Activated naive CD8-positive, alpha-beta T cell treated with anti-CD3 and anti-CD28 coated beads, Interleukin-2, amount 10 ng/mL, durations not matched to agents 7 days and 5 days (primary cell): ENCODE measurements around the gene MRTFB. TPM values are rescaled to one million over a fixed set of nuclear protein-coding genes. Genes with fewer than 3 reads are reported as not detected.
A peak's percentile ranks its signal among the peaks of the same experiment; 100 is the strongest.
"Not testable (repeated sequence)": the region's sequence is repeated elsewhere in the genome, so short reads cannot be mapped to it uniquely, and the experiment has no call there.

Experiments used
- ATAC-seq: fragments of 150-1000 bp; cut with Tn5 transposase; one replicate; pipeline ENCODE4 v1.10.0; 2021; ENCODE audit warnings: low read depth, moderate library complexity
- POLR2A ChIA-PET: fragments of 350-600 bp; sonication (Branson Sonifier 250); formaldehyde crosslinking; loops from one replicate; lab custom pipeline; 2021; ENCODE audit warnings: antibody characterized with exemption; lab: Charles Lee
- DNase-seq: peaks from one replicate; pipeline ENCODE4 v3.0.0; 2021
- H3K27ac Mint-ChIP-seq: one replicate; pipeline ENCODE4 v1.8.0; 2022; ENCODE audit warnings: mild to moderate bottlenecking, mixed read lengths
- H3K27me3 Mint-ChIP-seq: one replicate; pipeline ENCODE4 v1.8.0; 2022; ENCODE audit warnings: mild to moderate bottlenecking, moderate library complexity, mixed read lengths
- H3K36me3 Mint-ChIP-seq: one replicate; pipeline ENCODE4 v1.8.0; 2021; ENCODE audit warnings: mild to moderate bottlenecking, mixed read lengths
- H3K4me1 Mint-ChIP-seq: one replicate; pipeline ENCODE4 v1.8.0; 2021; ENCODE audit warnings: mixed read lengths
- H3K4me3 Mint-ChIP-seq: one replicate; pipeline ENCODE4 v1.8.0; 2022; ENCODE audit warnings: mild to moderate bottlenecking, moderate library complexity, mixed read lengths
- H3K9me3 Mint-ChIP-seq: one replicate; pipeline ENCODE4 v1.8.0; 2021; ENCODE audit warnings: mixed read lengths
- total RNA-seq, 2 experiments: library from RNA; stranded (reverse); gene quantifications; one replicate each; pipeline ENCODE4 v1.2.3, GENCODE V29; 2021

The MRTFB gene
- total RNA-seq, 2 experiments from 2014 or later, result 14.1 to 16.2 TPM

- Mint-ChIP-seq H3K4me3 (no peak overlapping the region), H3K27ac (no peak overlapping the region)
Observed at GRCh38 chr16:14179116-14179515, 108.0 kb downstream of the MRTFB start.

DNA sequence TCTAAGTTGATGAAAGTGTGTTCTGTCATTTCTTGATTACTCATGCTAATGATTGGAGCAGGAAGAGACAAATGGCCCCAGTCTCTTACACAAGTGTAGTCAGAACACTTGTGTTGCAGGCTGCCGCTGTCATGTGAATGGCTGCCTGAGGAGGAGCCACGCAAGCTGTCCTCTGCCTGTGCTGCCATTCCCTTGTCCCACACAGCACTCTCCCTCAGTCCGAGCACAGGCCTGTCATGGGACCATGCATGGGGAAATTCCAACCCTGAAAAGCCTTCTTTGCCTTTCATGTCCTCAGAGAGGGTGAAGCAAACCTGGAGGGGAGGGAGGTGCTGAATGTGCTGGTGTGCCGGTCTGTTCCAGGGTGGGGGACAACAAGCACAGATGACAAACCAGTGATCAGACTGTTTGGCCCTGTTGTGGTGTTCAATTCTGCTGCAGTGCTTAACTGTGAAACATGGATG is 109.4 kb downstream of the MRTFB start:
- POLR2A ChIA-PET, result no interaction called here
- no peaks in the 10 kb centered on the region for H3K27me3 Mint-ChIP-seq
- H3K4me3 Mint-ChIP-seq, result no peak overlapping the region

More at GRCh38 chr16:14179116-14179515, 108.0 kb downstream of the MRTFB start:
- Mint-ChIP-seq H3K36me3 (peaks cover 6% of the 10 kb centered on the region), H3K27me3 (no peaks in the 10 kb centered on the region), H3K4me1 (no peaks in the 10 kb centered on the region), H3K9me3 (peaks cover 1% of the 10 kb centered on the region)
- POLR2A ChIA-PET, result no interaction called here
- ATAC-seq (no peak), DNase-seq (no peak)

GRCh38 chr16:14181371-14182050 is 110.4 kb downstream of the MRTFB start:
- DNase-seq (no peak), ATAC-seq (no peak)
- Mint-ChIP-seq H3K36me3 (peaks cover 4% of the 10 kb centered on the region), H3K27me3 (no peaks in the 10 kb centered on the region), H3K9me3 (no peaks in the 10 kb centered on the region), H3K27ac (no peak overlapping the region), H3K4me1 (peaks cover 4% of the 10 kb centered on the region), H3K4me3 (no peak overlapping the region)
- POLR2A ChIA-PET, result no interaction called here

More for the DNA sequence above, 109.4 kb downstream of the MRTFB start:
- H3K36me3 Mint-ChIP-seq, result peaks cover 4% of the 10 kb centered on the region
- ATAC-seq (no peak), DNase-seq (no peak)
- H3K4me1 Mint-ChIP-seq, result no peaks in the 10 kb centered on the region
- no peak overlapping the region for H3K27ac Mint-ChIP-seq
- no peaks in the 10 kb centered on the region for H3K9me3 Mint-ChIP-seq

- H3K27ac Mint-ChIP-seq, result no peak overlapping the region
- H3K9me3 Mint-ChIP-seq, result no peaks in the 10 kb centered on the region
- ATAC-seq (no peak), DNase-seq (no peak)
- H3K36me3 Mint-ChIP-seq, result peaks cover 2% of the 10 kb centered on the region
- peaks cover 4% of the 10 kb centered on the region for H3K4me1 Mint-ChIP-seq
- POLR2A ChIA-PET, result no interaction called here
- no peaks in the 10 kb centered on the region for H3K27me3 Mint-ChIP-seq
- H3K4me3 Mint-ChIP-seq, result no peak overlapping the region
Observed at GRCh38 chr16:14182999-14183398, 111.9 kb downstream of the MRTFB start.

DNA sequence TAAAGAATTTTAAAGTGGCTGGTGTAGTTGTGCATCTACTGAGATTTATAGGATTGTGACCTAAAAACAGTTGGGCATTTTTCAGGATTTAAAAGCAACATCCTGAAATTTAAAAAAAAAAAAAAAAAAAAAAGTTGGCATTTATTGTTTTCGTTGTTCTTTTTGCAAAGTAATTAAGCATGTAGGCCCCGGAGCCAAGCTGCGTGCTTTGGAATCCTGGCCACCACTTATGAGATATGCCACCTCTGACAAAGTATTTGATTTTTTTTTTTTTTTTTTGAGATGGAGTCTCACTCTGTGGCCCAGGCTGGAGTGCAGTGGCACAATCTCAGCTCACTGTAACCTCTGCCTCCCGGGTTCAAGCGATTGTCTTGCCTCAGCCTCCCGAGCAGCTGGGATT is 112.8 kb downstream of the MRTFB start:
- H3K27me3 Mint-ChIP-seq, H3K9me3 Mint-ChIP-seq, ATAC-seq, DNase-seq, H3K4me1 Mint-ChIP-seq, H3K36me3 Mint-ChIP-seq, POLR2A ChIA-PET, H3K27ac Mint-ChIP-seq, H3K4me3 Mint-ChIP-seq: not testable (repeated sequence)

GRCh38 chr16:14186007-14186794 is 115.1 kb downstream of the MRTFB start:
- Mint-ChIP-seq H3K27me3 (no peaks in the 10 kb centered on the region), H3K9me3 (no peaks in the 10 kb centered on the region), H3K27ac (no peak overlapping the region), H3K4me1 (peaks cover 4% of the 10 kb centered on the region), H3K4me3 (no peak overlapping the region), H3K36me3 (no peaks in the 10 kb centered on the region)
- POLR2A ChIA-PET, result interaction anchor here (0.7 kb wide), 1 partner anchor 10 kb away, joined by 3 read pairs; no protein-coding TSS in a partner anchor
- DNase-seq, result no peak
- ATAC-seq, result peak; percentile 61

DNA sequence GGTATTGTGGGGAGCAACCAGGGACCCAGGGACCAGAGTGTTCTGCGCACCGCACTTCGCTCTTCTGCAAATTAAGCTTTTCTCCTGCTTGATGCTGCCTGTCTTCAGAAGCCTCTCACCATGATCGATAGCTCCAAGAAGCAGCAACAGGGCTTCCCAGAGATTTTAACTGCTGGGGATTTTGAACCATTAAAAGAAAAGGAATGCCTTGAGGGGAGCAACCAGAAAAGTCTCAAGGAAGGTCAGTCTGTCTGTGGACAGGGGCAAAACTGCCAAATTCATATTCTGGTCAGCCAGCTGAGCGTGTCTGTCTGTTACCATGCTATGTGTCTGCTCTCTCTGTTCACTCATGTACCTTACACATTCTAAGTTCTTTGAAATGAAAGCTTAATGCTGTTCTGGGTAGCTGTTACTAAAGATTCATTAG is 115.7 kb downstream of the MRTFB start:
- DNase-seq (no peak), ATAC-seq (no peak)
- Mint-ChIP-seq H3K27me3 (no peaks in the 10 kb centered on the region), H3K27ac (no peak overlapping the region), H3K4me1 (peaks cover 4% of the 10 kb centered on the region), H3K9me3 (no peaks in the 10 kb centered on the region), H3K4me3 (no peak overlapping the region), H3K36me3 (no peaks in the 10 kb centered on the region)
- POLR2A ChIA-PET, result no interaction called here

- no peak overlapping the region for H3K4me3 Mint-ChIP-seq
- peaks cover 5% of the 10 kb centered on the region for H3K4me1 Mint-ChIP-seq
- no peak for DNase-seq
- no peak overlapping the region for H3K27ac Mint-ChIP-seq
- no peaks in the 10 kb centered on the region for H3K27me3 Mint-ChIP-seq
- no peaks in the 10 kb centered on the region for H3K9me3 Mint-ChIP-seq
- no peak for ATAC-seq
- no peaks in the 10 kb centered on the region for H3K36me3 Mint-ChIP-seq
- POLR2A ChIA-PET, result no interaction called here
Observed at GRCh38 chr16:14187517-14188338, 116.6 kb downstream of the MRTFB start.

DNA sequence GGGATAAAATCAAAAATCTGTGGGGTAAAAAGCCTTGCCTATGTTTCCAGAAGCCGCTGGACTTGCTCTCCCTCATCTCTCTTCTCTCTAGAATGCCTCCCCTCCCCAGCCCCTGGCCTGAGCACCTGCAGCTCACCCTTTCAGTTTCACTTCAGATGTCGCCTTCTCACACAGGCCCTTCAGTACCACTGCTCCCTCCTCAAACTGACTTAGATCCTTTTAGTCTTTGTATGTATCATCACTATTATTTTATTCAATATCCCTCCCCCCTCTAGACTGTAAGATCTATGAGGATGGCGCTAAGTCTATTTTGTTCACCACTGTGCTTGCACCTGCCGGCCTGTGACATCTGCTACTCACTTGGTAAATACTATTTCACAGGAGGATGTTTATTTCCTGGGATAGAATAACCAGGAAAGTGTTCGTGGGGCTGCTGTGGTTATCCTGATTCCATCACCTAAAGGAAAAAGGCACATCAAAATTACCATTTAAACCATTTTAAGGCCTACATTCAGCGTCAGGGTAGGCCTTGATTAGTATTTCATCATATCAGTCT is 122.3 kb downstream of the MRTFB start:
- POLR2A ChIA-PET, result interaction anchor here (0.9 kb wide), 1 partner anchor 92 kb away, joined by 3 read pairs; no protein-coding TSS in a partner anchor
- Mint-ChIP-seq H3K9me3 (no peaks in the 10 kb centered on the region), H3K4me3 (peak overlapping the region; percentile 75), H3K27ac (peak overlapping the region; percentile 80), H3K27me3 (no peaks in the 10 kb centered on the region), H3K4me1 (peaks cover 21% of the 10 kb centered on the region), H3K36me3 (peaks cover under 1% of the 10 kb centered on the region)
- ATAC-seq (peak; percentile 93), DNase-seq (no peak)

DNA sequence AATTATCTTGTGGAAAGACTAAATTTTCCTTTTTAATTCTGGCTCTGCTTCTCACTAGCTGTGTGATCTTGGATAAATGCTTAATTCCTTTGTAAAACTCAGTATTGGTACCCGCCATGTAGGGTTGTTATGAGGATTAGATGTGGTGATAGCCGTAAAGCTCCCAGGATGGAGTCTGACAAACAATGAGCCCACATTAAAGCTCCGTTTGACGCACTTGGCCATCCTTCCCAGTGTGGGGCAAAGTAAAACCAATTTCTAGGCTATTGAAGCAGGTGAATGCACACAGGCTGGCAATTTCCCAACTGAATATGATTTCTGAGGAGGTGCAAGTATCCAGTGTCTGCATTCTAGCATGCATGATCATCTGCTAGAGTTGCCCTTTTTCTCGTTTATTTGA is 123.6 kb downstream of the MRTFB start:
- ATAC-seq (no peak), DNase-seq (no peak)
- no peak overlapping the region for H3K4me3 Mint-ChIP-seq
- H3K4me1 Mint-ChIP-seq, result peaks cover 21% of the 10 kb centered on the region
- POLR2A ChIA-PET, result no interaction called here
- no peaks in the 10 kb centered on the region for H3K27me3 Mint-ChIP-seq
- peaks cover 2% of the 10 kb centered on the region for H3K9me3 Mint-ChIP-seq
- H3K27ac Mint-ChIP-seq, result no peak overlapping the region
- peaks cover 1% of the 10 kb centered on the region for H3K36me3 Mint-ChIP-seq

DNA sequence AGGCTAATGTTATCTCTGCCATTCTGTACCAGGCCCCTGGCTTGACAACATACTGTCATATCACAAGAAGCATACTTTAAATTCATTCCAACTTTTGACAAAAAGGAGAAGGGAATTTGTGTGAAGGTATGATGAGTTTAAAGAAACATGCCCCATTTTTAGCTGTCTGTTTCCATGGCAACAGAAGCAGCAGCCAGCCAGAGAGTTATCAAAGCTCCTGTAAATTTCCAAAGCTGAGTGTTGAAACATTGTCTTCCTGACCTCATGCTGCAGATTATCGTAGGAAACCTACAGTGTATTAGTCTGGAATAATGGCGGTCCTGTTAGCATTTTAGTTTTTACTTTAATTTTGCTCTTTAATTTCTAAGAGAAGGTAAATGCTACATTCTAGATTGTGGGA is 124.9 kb downstream of the MRTFB start:
- Mint-ChIP-seq H3K4me1 (peaks cover 22% of the 10 kb centered on the region), H3K4me3 (no peak overlapping the region), H3K27ac (no peak overlapping the region), H3K9me3 (peaks cover 4% of the 10 kb centered on the region), H3K27me3 (no peaks in the 10 kb centered on the region), H3K36me3 (peaks cover 4% of the 10 kb centered on the region)
- ATAC-seq, result no peak
- no peak for DNase-seq
- POLR2A ChIA-PET, result interaction anchor here (0.7 to 0.8 kb wide), 2 partner anchors 10 to 51 kb away, joined by 3 to 4 read pairs; no protein-coding TSS in a partner anchor

DNA sequence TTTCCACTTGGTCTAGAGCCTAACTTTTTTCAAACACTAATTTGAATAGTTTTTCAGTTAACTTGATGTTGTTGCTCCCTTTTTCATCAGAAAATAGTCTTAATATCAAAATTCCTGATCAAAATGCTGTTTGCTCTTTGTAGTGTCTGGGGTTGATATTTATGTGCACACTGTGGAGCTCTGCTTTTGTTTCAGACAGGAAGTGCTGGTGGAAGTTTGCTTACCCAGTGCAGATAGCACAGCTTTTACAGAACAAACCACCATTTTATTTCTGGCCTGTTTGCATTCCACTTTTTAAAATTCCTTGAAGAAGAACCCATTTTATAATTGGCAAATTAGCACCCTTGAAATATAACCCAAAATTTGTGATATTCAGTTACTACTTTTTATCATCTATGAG is 125.4 kb downstream of the MRTFB start:
- Mint-ChIP-seq H3K4me1 (peaks cover 22% of the 10 kb centered on the region), H3K27me3 (no peaks in the 10 kb centered on the region), H3K4me3 (no peak overlapping the region), H3K27ac (no peak overlapping the region), H3K36me3 (peaks cover 4% of the 10 kb centered on the region), H3K9me3 (peaks cover 4% of the 10 kb centered on the region)
- POLR2A ChIA-PET, result interaction anchor here (0.7 to 0.8 kb wide), 2 partner anchors 11 to 51 kb away, joined by 3 to 4 read pairs; no protein-coding TSS in a partner anchor
- no peak for DNase-seq
- peak; percentile 61 for ATAC-seq

DNA sequence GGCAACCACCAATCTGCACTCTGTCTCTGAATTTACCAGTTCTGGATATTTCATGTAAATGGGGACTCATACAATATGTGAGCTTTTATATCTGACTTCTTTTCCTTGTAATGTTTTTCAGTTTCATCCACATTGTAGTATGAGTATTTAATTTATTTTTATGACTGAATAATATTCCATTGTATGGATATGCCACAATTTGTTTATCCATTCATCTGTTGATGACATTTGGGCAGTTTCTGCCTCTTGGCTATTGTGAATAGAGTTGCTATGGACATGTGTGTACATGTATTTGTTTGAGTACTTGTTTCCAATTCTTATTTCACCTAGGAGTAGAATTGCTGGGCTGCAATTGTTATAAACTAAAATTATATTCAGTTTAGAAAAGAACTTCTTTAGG is 126.9 kb downstream of the MRTFB start:
- no peak overlapping the region for H3K27ac Mint-ChIP-seq
- peaks cover 4% of the 10 kb centered on the region for H3K36me3 Mint-ChIP-seq
- no peak for DNase-seq
- peaks cover 24% of the 10 kb centered on the region for H3K4me1 Mint-ChIP-seq
- no peak for ATAC-seq
- POLR2A ChIA-PET, result no interaction called here
- H3K27me3 Mint-ChIP-seq, result no peaks in the 10 kb centered on the region
- H3K9me3 Mint-ChIP-seq, result peaks cover 4% of the 10 kb centered on the region
- no peak overlapping the region for H3K4me3 Mint-ChIP-seq
